Gastrocnemius medialis (tissue), 4 donors: ENCODE data around the gene CFAP300.

Source experiments
- POLR2A ChIP-seq, 2 donors: fragments of 450-650 bp; IDR thresholded peaks; one replicate each; pipeline ENCODE4 v1.6.1; 2017; ENCODE audit warnings: antibody characterized with exemption in 2 of 2, mild to moderate bottlenecking in 2 of 2, moderate library complexity in 2 of 2
- TF ChIP-seq, protein P1 (sequence below), 5 experiments: fragments of 450-650 bp in 3 of 5; fragments of 200-600 bp in 2 of 5; sonication (generic) in 2 of 5; IDR thresholded peaks in 4 of 5; conservative IDR thresholded peaks in 1 of 5; 1 replicate in 4 of 5; 2 replicates in 1 of 5; pipeline ENCODE4 v1.5.1; 2016 to 2019; ENCODE audit warnings: antibody characterized with exemption in 5 of 5, mild to moderate bottlenecking in 3 of 5, moderate library complexity in 3 of 5

DNA sequence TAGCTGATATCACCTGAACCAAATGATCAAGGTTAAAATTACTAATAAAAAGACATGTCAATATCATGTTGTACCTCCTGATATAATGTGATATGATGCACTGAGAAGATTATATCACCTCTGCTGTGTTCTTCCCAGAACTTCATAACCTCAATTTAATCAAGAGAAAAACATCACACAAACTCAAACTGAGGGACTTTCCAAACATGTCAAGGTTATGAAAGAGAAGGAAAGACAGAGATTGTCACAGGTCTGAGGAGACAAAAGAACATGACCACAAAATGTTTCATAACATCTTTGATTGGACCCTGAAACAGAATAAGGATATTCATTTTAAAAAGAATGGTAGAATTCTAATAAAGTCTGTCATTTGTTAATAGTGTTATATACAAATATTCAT is 43.0 kb upstream of the CFAP300 start:
- TF ChIP-seq, protein P1, sequence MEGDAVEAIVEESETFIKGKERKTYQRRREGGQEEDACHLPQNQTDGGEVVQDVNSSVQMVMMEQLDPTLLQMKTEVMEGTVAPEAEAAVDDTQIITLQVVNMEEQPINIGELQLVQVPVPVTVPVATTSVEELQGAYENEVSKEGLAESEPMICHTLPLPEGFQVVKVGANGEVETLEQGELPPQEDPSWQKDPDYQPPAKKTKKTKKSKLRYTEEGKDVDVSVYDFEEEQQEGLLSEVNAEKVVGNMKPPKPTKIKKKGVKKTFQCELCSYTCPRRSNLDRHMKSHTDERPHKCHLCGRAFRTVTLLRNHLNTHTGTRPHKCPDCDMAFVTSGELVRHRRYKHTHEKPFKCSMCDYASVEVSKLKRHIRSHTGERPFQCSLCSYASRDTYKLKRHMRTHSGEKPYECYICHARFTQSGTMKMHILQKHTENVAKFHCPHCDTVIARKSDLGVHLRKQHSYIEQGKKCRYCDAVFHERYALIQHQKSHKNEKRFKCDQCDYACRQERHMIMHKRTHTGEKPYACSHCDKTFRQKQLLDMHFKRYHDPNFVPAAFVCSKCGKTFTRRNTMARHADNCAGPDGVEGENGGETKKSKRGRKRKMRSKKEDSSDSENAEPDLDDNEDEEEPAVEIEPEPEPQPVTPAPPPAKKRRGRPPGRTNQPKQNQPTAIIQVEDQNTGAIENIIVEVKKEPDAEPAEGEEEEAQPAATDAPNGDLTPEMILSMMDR (IDR thresholded peaks at IDR 0.05 in 4 of 5, conservative IDR thresholded peaks at IDR 0.05 in 1 of 5) = no peak
- no peak for TF ChIP-seq POLR2A (IDR thresholded peaks at IDR 0.05)
